Measurements from ENCODE around the gene CAP2.

DNA sequence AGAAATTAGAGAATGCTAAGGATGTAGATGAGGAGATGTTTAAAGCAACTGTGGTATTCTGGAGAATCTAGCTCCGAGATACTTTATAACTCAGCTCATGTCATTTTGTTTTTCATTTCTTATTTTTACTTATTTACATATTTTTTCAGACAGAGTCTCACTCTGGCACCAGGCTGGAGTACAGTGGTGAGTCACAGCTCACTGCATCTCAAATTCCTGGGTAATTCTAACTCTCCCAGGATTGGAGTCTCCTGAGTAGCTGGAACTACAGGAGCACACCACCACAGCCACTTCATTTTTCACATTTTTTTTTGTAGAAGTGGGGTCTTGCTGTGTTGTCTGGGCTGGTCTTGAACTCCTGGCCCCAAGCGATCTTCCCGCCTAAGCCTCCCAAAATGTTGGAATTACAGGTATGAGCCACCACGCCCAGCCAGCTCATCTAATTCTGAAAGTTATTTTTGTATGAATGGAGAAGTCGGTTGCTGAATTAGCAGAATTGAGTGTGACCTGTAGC is 112.4 kb downstream of the CAP2 start:
- TF ChIP-seq POLR2A (IDR thresholded peaks at IDR 0.05): no peak
- TF ChIP-seq, protein P1, sequence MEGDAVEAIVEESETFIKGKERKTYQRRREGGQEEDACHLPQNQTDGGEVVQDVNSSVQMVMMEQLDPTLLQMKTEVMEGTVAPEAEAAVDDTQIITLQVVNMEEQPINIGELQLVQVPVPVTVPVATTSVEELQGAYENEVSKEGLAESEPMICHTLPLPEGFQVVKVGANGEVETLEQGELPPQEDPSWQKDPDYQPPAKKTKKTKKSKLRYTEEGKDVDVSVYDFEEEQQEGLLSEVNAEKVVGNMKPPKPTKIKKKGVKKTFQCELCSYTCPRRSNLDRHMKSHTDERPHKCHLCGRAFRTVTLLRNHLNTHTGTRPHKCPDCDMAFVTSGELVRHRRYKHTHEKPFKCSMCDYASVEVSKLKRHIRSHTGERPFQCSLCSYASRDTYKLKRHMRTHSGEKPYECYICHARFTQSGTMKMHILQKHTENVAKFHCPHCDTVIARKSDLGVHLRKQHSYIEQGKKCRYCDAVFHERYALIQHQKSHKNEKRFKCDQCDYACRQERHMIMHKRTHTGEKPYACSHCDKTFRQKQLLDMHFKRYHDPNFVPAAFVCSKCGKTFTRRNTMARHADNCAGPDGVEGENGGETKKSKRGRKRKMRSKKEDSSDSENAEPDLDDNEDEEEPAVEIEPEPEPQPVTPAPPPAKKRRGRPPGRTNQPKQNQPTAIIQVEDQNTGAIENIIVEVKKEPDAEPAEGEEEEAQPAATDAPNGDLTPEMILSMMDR (IDR thresholded peaks at IDR 0.05): no peak

Data from thyroid gland (tissue), 4 donors.